Activated CD4-positive, alpha-beta T cell treated with anti-CD3 and anti-CD28 coated beads, Interleukin-2, amount 50 U/mL, for 24 hours (primary cell): ENCODE measurements around the gene CIITA.

ENCODE experiments used
- DNase-seq, 2 donors: peaks; one replicate each; pipeline ENCODE4 v3.0.0-alpha.2; 2020; ENCODE audit warnings: low read depth in 1 of 2, low spot score in 1 of 2

Gene CIITA

GRCh38 chr16:10979717-10980601, 103.0 kb downstream of the CIITA start:
- no peak for DNase-seq

GRCh38 chr16:10980813-10981212, 103.8 kb downstream of the CIITA start:
- no peak for DNase-seq

GRCh38 chr16:10981697-10982216, 104.8 kb downstream of the CIITA start:
- no peak for DNase-seq

- no peak for DNase-seq
Observed at GRCh38 chr16:10982465-10983150, 105.6 kb downstream of the CIITA start.

- DNase-seq: no peak
Observed at GRCh38 chr16:10983159-10983558, 106.2 kb downstream of the CIITA start.

GRCh38 chr16:10984509-10984908, 107.5 kb downstream of the CIITA start:
- no peak for DNase-seq
